Medulla oblongata (tissue), 1 donor: ENCODE data around the gene PUS7.
A peak's percentile ranks its signal among the peaks of the same experiment; 100 is the strongest.
"Not testable (repeated sequence)": the region's sequence is repeated elsewhere in the genome, so short reads cannot be mapped to it uniquely, and the experiment has no call there.

Experiments used
- DNase-seq: peaks from one replicate; pipeline ENCODE4 v3.0.0-alpha.2; 2015; ENCODE audit errors: extremely low spot score

Gene PUS7

GRCh38 chr7:105444342-105444987, 77.6 kb downstream of the PUS7 start:
- no peak for DNase-seq

DNA sequence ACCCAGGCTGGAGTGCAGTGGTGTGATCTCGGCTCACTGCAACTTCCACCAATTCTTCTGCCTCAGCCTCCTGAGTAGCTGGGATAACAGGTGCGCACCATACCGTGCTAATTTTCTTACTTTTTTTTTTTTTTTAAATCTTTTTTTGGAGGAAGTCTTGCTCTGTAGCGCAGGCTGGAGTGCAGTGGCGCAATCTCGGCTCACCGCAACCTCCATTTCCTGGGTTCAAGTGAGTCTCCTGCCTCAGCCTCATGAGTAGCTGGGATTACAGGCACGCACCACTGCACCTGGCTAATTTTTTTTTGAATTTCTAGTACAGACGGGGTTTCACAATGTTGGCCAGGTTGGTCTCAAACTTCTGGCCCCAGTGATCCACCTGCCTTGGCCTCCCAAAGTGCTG, 79.9 kb downstream of the PUS7 start:
- not testable (repeated sequence) for DNase-seq

- DNase-seq, result no peak
These were observed 82.7 kb downstream of the PUS7 start for GRCh38 chr7:105439174-105439893.

DNA sequence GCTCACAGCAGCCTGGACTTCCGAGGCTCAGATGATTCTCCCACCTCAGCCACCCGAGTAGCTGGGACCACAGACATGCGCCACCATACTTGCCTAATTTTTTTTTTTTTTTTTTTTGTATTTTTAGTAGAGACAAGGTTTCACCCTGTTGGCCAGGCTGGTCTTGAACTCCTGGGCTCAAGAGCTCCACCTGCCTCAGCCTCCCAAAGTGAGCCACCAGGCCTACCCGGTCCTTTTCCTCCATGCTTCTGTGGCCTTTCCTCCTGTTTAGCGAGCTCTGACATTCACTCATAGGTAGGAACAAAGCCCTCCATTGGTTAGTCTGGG, 83.3 kb downstream of the PUS7 start:
- no peak for DNase-seq

- no peak for DNase-seq
These were observed 83.8 kb downstream of the PUS7 start for GRCh38 chr7:105438254-105438653.

- not testable (repeated sequence) for DNase-seq
These were observed 84.7 kb downstream of the PUS7 start for GRCh38 chr7:105437356-105437755.

DNA sequence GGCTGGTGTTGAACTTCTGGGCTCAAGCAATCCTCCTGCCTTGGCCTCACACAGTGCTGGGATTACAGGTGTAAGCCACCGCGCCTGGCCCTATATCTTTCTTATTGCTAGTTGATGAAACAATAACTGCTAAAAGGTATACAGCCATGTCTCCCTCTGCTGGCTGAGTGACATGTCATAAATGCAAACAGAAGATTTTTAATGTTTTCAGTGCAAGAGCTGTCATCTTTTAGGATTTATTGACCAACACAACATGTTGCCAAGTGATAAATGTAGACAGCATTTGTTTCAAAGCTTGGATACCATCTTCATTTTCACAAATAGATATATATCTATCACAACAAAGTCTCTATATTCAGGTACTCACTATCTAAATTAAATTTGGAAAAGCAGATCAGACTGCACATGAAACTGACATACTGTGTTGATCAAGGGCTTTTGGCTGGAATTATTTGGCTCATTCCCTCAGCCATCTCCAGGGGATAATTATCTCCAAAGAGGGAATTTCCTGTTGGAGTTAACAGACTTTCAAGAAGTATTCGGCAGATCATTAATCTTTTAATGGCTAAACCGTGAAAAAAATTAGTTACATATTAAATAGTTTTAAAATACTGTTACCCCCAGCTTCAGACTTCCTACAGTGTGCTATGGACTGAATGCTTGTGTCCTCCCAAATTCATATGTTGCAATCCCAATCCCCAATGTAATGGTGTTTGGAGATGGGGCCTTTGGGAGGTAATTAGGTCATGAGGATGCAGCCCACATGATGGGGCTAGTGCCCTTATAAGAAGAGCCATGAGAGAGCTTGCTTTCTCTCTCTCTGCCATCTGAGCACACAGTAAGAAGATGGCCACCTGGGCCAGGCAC, 92.1 kb downstream of the PUS7 start:
- peak; percentile 26 for DNase-seq

DNA sequence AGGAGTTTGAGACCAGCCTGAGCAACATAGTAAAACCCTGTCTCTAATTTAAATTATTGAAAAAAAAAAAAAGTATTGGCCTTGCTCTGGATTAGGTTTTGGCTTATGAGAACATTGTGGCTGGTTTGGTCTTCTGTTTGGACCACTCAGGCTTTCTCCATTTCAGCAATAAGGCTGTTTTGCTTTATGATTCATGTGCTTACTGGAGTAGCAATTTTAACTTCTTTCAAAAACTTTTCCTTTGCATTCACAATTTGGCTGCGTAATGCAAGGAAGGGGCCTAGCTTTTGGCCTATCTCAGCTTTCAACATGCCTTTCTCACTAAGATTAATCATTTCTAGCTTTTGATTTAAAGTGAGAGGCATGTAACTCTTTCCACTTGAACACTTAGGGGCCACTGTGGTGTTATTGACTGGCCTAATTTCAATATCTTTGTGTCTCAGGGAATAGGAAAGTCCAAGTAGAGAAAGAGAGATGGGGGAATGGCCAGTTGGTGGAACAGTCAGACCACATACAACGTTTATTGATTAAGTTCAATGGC, 95.4 kb downstream of the PUS7 start:
- DNase-seq, result no peak

DNA sequence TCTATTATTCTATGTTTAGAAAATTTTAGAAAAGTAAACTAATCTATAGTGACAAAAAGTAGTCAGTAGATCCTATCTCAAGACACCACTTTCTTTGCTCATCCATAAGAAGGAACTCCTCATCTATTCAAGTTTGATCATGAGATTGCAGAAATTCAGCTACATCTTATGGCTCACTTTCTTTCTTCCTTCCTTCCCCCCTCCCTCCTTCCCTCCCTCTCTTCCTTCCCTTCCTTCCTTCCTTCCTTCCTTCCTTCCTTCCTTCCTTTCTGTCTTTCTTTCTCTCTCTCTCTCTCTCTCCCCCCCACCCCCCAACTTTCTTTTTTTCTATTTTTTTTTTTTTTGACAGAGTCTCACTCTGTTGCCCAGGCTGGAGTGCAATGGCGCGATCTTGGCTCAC, 98.1 kb downstream of the PUS7 start:
- no peak for DNase-seq

DNA sequence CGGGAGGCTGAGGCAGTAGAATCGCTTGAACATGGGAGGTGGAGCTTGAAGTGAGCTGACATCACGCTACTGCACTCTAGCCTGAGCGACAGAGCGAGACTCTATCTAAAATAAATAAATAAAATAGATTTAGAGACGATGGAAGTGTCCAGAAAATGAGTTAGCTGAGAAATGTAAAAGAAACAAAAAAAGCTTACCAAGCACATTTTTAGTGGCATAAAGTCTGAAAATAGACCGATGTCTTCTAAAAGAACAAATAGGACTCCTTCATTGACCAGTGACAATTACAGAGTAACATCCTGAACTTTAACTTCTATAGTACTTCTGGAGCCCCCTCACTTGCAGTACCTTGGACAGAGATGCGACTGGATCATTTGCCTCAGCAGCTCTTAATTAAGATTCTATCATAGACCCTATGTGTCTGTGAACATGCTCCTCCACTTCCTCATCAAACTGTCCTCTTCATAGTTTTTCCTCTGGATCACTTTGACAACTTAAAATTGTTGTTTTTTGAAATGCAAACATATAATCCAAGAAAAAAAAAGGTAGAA, 108.1 kb downstream of the PUS7 start:
- no peak for DNase-seq

GRCh38 chr7:105410774-105411173, 111.3 kb downstream of the PUS7 start:
- not testable (repeated sequence) for DNase-seq

DNA sequence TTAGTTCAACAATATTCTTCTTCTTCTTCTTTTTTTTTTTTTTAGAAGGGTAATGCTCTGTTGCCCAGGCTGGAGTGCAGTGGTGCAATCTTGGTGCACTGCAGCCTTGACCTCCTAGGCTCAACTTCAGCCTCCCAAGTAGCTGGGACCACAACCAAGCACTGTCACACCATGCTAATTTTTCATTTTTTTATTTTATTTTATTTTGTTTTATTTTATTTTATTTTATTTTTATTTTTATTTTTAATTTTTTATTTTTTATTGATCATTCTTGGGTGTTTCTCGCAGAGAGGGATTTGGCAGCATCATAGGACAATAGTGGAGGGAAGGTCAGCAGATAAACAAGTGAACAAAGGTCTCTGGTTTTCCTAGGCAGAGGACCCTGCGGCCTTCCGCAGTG, 112.3 kb downstream of the PUS7 start:
- DNase-seq, result not testable (repeated sequence)

DNA sequence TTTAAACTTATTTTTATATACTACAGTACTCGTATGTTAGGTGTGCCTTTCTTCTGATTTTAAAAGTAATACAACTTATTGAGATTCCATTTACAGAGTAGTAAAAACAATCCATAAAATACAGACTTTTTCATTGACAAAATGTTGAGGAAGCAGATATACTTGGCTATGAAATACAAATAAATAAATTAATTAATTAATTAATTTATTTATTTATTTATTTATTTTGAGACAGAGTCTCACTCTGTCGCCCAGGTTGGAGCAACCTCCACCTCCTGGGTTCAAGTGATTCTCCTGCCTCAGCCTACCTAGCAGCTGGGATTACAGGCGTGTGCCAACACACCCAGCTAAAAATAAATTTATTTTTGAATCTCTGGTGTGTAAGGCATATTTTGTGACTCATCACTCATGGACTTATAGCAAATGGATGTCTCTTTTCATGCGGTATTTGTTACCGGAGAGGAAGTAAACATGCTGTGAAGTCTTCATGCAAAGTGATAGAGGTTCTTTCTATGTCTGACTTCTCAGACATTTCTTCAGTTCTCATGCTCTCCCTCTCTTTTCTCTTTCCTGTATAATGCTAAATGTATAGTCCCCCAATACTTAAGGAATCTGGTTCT, 113.2 kb downstream of the PUS7 start:
- no peak for DNase-seq
